Neural crest cell (in vitro differentiated cells): ENCODE data around the gene SAAL1. TPM values are rescaled to one million over a fixed set of nuclear protein-coding genes. Genes with fewer than 3 reads are reported as not detected.

Experiments
- DNase-seq: peaks from one replicate; pipeline ENCODE4 v3.0.0; 2021; ENCODE audit warnings: low read depth, mixed read lengths, low spot score
- H3K27ac Mint-ChIP-seq: one replicate; pipeline ENCODE4 v1.8.0; 2021; ENCODE audit warnings: mild to moderate bottlenecking, mixed read lengths; ENCODE audit not compliant: unreplicated experiment
- H3K27me3 Mint-ChIP-seq: 2 replicates; pipeline ENCODE4 v1.8.0; 2021; ENCODE audit warnings: low read depth, mild to moderate bottlenecking, mixed read lengths
- H3K36me3 Mint-ChIP-seq: 2 replicates; pipeline ENCODE4 v1.8.0; 2021; ENCODE audit warnings: low read depth, mild to moderate bottlenecking, mixed read lengths
- H3K4me1 Mint-ChIP-seq: 2 replicates; pipeline ENCODE4 v1.8.0; 2021; ENCODE audit warnings: mixed read lengths
- H3K4me3 Mint-ChIP-seq: one replicate; pipeline ENCODE4 v1.8.0; 2021; ENCODE audit warnings: mild to moderate bottlenecking, mixed read lengths
- H3K9me3 Mint-ChIP-seq: 2 replicates; pipeline ENCODE4 v1.8.0; 2021; ENCODE audit warnings: mixed read lengths
- CTCF ChIP-seq: fragments of 200-600 bp; sonication (generic); conservative IDR thresholded peaks from 2 replicates; pipeline ENCODE4 v1.5.0; 2021; ENCODE audit warnings: antibody characterized with exemption, mild to moderate bottlenecking
- total RNA-seq: library from RNA; stranded (reverse); gene quantifications from 2 replicates; pipeline ENCODE4 v1.2.1, GENCODE V29; 2021

SAAL1 gene
- total RNA-seq, 1 donor from 2014 or later: 50.2 TPM

GRCh38 chr11:18115360-18116127, 9.7 kb upstream of the SAAL1 start:
- H3K27me3 Mint-ChIP-seq: peaks cover 45% of the 10 kb centered on the region
- peaks cover 3% of the 10 kb centered on the region for H3K36me3 Mint-ChIP-seq
- H3K9me3 Mint-ChIP-seq: peaks cover 2% of the 10 kb centered on the region

GRCh38 chr11:18111005-18111404, 5.1 kb upstream of the SAAL1 start:
- no peak overlapping the region for H3K4me3 Mint-ChIP-seq

More at GRCh38 chr11:18115360-18116127, 9.7 kb upstream of the SAAL1 start:
- TF ChIP-seq CTCF: peak; percentile 88
- Mint-ChIP-seq H3K27ac (no peak overlapping the region), H3K4me3 (peak overlapping the region; percentile 10), H3K4me1 (peaks cover 38% of the 10 kb centered on the region)
- peak; percentile 64 for DNase-seq

DNA sequence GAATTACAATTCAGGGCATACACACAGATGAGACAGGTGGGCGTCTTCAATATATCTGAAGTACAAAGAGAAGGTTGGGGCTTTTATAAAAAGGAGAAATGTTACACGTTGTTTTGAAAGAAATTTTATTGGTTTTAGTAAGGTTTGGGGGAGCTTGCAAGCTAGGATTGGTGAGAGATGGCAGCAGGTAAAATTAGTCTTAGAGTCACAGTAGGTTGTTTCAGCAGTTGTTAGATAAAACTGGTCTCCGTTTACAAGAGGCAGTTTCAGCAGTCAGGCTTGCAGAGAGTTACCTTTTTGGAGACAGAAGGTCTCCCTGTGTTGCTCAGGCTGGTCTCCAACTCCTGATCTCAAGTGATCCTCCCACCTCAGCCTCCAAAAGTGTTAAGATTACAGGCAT, 2.4 kb upstream of the SAAL1 start:
- Mint-ChIP-seq H3K27ac (no peak overlapping the region), H3K4me1 (peaks cover 13% of the 10 kb centered on the region), H3K27me3 (peaks cover 26% of the 10 kb centered on the region), H3K36me3 (no peaks in the 10 kb centered on the region), H3K9me3 (no peaks in the 10 kb centered on the region), H3K4me3 (peak overlapping the region; percentile 44)
- no peak for TF ChIP-seq CTCF
- DNase-seq: no peak

More at GRCh38 chr11:18111005-18111404, 5.1 kb upstream of the SAAL1 start:
- no peak overlapping the region for H3K27ac Mint-ChIP-seq
- no peaks in the 10 kb centered on the region for H3K9me3 Mint-ChIP-seq
- no peaks in the 10 kb centered on the region for H3K36me3 Mint-ChIP-seq
- DNase-seq: no peak
- H3K4me1 Mint-ChIP-seq: peaks cover 11% of the 10 kb centered on the region
- no peak for TF ChIP-seq CTCF
- H3K27me3 Mint-ChIP-seq: peaks cover 49% of the 10 kb centered on the region

GRCh38 chr11:18106688-18107087, 806 bp upstream of the SAAL1 start:
- Mint-ChIP-seq H3K9me3 (no peaks in the 10 kb centered on the region), H3K27ac (no peak overlapping the region), H3K27me3 (peaks cover 15% of the 10 kb centered on the region), H3K4me3 (peak overlapping the region; percentile 98), H3K4me1 (peaks cover 14% of the 10 kb centered on the region), H3K36me3 (peaks cover 9% of the 10 kb centered on the region)
- no peak for TF ChIP-seq CTCF
- no peak for DNase-seq

GRCh38 chr11:18105086-18105801, 638 bp downstream of the SAAL1 start:
- Mint-ChIP-seq H3K27ac (peak overlapping the region; percentile 87), H3K36me3 (peaks cover 16% of the 10 kb centered on the region)

More at GRCh38 chr11:18105086-18105801, 638 bp downstream of the SAAL1 start:
- DNase-seq: no peak
- Mint-ChIP-seq H3K4me3 (peak overlapping the region; percentile 98), H3K9me3 (no peaks in the 10 kb centered on the region), H3K27me3 (peaks cover 4% of the 10 kb centered on the region), H3K4me1 (peaks cover 20% of the 10 kb centered on the region)
- no peak for TF ChIP-seq CTCF
